Adrenal gland (tissue), 12 donors: Measurements from ENCODE around the gene SGPL1. TPM values are rescaled to one million over a fixed set of nuclear protein-coding genes. Genes with fewer than 3 reads are reported as not detected.

Experiments used
- DNase-seq, 7 donors: peaks; one replicate each; pipeline ENCODE4 v3.0.0-alpha.2; 2019 to 2020
- H3K27ac ChIP-seq, 5 donors: fragments of 200-600 bp; sonication (generic) in 4 of 5; 1 replicate in 3 of 5; 2 replicates in 2 of 5; pipeline versions ENCODE4 v1.5.1 to v1.8.0; 2016 to 2020; ENCODE audit warnings: mild to moderate bottlenecking in 1 of 5
- H3K27me3 ChIP-seq: fragments of 200-600 bp; 2 replicates; pipeline ENCODE4 v1.8.0; 2021
- H3K36me3 ChIP-seq, 2 donors: fragments of 200-600 bp; replicated peaks in 1 of 2; 1 replicate in 1 of 2; 2 replicates in 1 of 2; pipeline versions ENCODE4 v1.5.1 to v1.8.0; 2018 to 2022
- H3K4me1 ChIP-seq, 2 donors: fragments of 200-600 bp; replicated peaks in 1 of 2; 1 replicate in 1 of 2; 2 replicates in 1 of 2; pipeline versions ENCODE4 v1.5.1 to v1.8.0; 2018 to 2021
- H3K4me3 ChIP-seq, 4 donors: fragments of 200-600 bp; sonication (generic) in 3 of 4; one replicate each; pipeline ENCODE4 v1.5.1; 2016 to 2018
- H3K9me3 ChIP-seq, 3 donors: fragments of 200-600 bp; sonication (generic) in 1 of 3; replicated peaks in 1 of 3; 1 replicate in 2 of 3; 2 replicates in 1 of 3; pipeline versions ENCODE4 v1.5.1 to v1.8.0; 2016 to 2021
- POLR2A ChIP-seq, 2 donors: fragments of 450-650 bp; IDR thresholded peaks; one replicate each; pipeline ENCODE4 v1.6.1; 2017; ENCODE audit warnings: antibody characterized with exemption in 2 of 2, mild to moderate bottlenecking in 2 of 2, moderate library complexity in 1 of 2
- WGBS, 4 donors: extraction: QIAGEN DNeasy Blood & Tissue Kit in 2 of 4; methylation state at CpG; one replicate each; pipeline versions ENCODE4 v1.1.5 to v1.1.7; 2013 to 2017; 5-methylcytosine and 5-hydroxymethylcytosine counted together
- intact Hi-C, 2 donors: fragments of 100-400 bp; cut with DNase I; formaldehyde crosslinking; loops; one replicate each; pipeline versions ENCODE4 v1.14.1 to v1.15.0; 2022 to 2023
- polyA plus RNA-seq, 3 donors: library from polyadenylated mRNA; stranded (reverse); fragments of 200-250 nt in 2 of 3; fragments of 350-450 nt in 1 of 3; fragmentation: Illumina TruSeq in 1 of 3; extraction: RNeasy Lipid Tissue Mini Kit (QIAGEN cat#74804) in 1 of 3; gene quantifications; one replicate each; pipeline ENCODE4 v1.2.3, GENCODE V29; 2013 to 2014
- total RNA-seq, 9 donors: library from RNA; depleted of rRNA in 4 of 9; stranded (reverse); fragments of >200 nt in 4 of 9; fragments of 120-200 nt in 1 of 9; fragmentation: NEBNext Ultra II Directional in 1 of 9; extraction: Animal tissue kit (Norgen Biotek cat#: 25700) in 1 of 9; gene quantifications; one replicate each; pipeline versions ENCODE4 v1.1.0 to v1.2.4, GENCODE V29; 2013 to 2023
- TF ChIP-seq, protein P1 (sequence below), 6 experiments: fragments of 450-650 bp in 4 of 6; fragments of 200-600 bp in 2 of 6; sonication (generic) in 1 of 6; IDR thresholded peaks; 1 replicate in 5 of 6; 2 replicates in 1 of 6; pipeline versions ENCODE4 v1.5.1 to v1.8.0; 2016 to 2021; ENCODE audit warnings: antibody characterized with exemption in 6 of 6, mild to moderate bottlenecking in 2 of 6, moderate library complexity in 1 of 6
- donor health status: healthy with polysubstance abuse.
- donor health status: Bipolar disorder and iron deficiency.
- donor health status: DM: yes; HTN: yes; CAD: no.
- donor health status: DM: no; HTN: no; CAD: no.
- donor health status: DM: no; HTN: no; CAD: no.
- donor health status: DM: yes; HTN: yes; CAD: no.

The SGPL1 gene
- total and polyA plus RNA-seq, 12 donors: 8.7 to 47.9 (median 33.2) TPM

DNA sequence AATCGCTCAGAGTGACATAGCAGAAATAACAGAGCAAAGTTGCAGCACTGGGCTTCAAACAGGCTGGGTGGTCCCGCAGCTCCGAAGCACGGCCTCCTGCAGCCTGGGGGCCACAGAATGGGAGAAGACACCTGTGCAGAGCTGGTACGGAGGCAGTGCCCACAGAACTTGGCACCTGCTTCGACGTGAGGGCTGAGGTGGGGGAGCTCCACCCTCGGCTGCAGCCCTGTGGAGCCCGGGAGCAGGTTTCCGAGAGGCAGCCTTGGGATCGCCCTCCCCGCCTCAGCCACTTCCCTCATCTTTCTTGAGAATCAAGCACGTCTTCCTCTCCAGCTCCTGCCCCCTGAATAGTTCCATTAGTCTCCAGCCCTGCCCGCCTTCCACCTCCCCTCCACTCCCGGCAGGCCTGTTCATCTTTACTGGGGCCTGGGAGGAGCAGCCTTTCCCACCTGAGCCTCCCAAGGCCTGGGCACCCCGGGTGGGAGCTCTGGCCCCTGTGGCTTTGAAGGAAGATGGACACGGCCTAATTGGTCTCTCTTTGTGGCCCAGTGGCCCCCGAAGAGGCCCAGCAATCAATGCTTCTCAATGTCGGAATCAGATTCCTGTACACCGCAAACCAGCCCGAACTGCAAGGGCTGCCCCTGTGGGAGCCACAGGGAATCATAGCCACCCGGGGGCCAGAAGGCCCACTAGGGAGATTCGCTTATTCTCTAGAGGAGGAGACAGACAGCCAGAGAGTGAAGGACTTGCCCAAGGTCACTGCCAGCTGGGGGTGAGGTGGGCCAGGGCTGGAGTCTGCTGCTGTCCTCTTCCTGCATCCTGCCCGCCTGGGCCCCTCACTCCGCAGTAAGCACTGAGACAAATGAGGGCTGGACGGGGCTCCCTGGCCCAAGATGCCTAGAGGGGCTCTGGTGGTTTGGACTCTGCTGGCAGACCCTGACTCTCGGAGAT, 89.6 kb downstream of the SGPL1 start:
- intact Hi-C loops: loop anchor here in 1 of 2 donors (2.0 kb wide), 1 partner anchor 379 kb away; no protein-coding TSS in a partner anchor
- no peak for DNase-seq
- Histone ChIP-seq H3K4me1 (no peaks in the 10 kb centered on the region), H3K36me3 (no peaks in the 10 kb centered on the region), H3K9me3 (no peaks in the 10 kb centered on the region), H3K4me3 (no peak overlapping the region), H3K27me3 (no peaks in the 10 kb centered on the region), H3K27ac (no peak overlapping the region)
- WGBS, 4 donors: 82 to 87% (median 85%) methylated on average over 25 to 27 of the region's 27 CpGs
- TF ChIP-seq, protein P1, sequence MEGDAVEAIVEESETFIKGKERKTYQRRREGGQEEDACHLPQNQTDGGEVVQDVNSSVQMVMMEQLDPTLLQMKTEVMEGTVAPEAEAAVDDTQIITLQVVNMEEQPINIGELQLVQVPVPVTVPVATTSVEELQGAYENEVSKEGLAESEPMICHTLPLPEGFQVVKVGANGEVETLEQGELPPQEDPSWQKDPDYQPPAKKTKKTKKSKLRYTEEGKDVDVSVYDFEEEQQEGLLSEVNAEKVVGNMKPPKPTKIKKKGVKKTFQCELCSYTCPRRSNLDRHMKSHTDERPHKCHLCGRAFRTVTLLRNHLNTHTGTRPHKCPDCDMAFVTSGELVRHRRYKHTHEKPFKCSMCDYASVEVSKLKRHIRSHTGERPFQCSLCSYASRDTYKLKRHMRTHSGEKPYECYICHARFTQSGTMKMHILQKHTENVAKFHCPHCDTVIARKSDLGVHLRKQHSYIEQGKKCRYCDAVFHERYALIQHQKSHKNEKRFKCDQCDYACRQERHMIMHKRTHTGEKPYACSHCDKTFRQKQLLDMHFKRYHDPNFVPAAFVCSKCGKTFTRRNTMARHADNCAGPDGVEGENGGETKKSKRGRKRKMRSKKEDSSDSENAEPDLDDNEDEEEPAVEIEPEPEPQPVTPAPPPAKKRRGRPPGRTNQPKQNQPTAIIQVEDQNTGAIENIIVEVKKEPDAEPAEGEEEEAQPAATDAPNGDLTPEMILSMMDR (IDR thresholded peaks at IDR 0.05): no peak
- no peak for TF ChIP-seq POLR2A (IDR thresholded peaks at IDR 0.05)

DNA sequence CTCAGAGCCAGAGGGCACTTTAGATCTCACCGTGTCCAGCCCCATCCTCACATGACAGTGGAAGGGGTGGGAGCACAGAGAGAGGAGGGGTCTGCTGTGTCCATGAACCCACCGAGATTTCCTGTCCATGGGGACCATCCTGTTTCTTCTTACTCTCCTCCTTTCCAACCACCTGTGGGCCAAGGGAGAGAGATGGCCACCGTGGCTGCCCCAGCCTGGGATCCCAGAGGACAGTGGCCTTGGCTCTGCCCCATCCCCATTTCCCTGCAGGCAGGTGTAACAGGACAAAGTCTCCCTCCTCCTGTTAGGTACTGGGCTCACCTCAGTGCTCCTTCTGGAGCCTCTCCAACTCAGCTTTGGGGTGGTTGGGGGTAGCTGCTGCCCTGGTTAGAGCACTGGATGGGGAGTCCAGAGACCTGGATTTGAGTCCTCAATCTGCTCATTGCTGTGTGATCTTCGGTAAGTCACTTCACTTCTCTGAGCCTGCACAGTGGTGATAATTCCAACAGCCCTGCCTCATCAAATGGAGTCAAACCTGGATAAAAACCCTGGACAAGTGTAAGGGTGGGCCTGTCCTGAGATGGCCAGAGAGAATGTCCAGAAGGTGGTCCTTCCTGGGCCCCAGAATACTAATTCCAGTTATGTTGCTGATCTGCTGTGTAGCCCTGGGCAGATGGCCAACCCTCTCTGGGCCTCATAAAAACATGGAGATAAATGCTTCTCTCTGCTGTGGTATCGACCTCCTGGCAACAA, 90.5 kb downstream of the SGPL1 start:
- H3K27ac ChIP-seq: no peak overlapping the region
- no peaks in the 10 kb centered on the region for H3K4me1 ChIP-seq
- H3K4me3 ChIP-seq: no peak overlapping the region
- no peak for TF ChIP-seq POLR2A (IDR thresholded peaks at IDR 0.05)
- TF ChIP-seq, protein P1 (IDR thresholded peaks at IDR 0.05): no peak
- H3K36me3 ChIP-seq: no peaks in the 10 kb centered on the region
- intact Hi-C loops: no loop called here
- DNase-seq: no peak
- 73 to 78% (median 76%) methylated on average over 4 to 5 of the region's 5 CpGs for WGBS, 4 donors
- H3K27me3 ChIP-seq: no peaks in the 10 kb centered on the region
- no peaks in the 10 kb centered on the region for H3K9me3 ChIP-seq

DNA sequence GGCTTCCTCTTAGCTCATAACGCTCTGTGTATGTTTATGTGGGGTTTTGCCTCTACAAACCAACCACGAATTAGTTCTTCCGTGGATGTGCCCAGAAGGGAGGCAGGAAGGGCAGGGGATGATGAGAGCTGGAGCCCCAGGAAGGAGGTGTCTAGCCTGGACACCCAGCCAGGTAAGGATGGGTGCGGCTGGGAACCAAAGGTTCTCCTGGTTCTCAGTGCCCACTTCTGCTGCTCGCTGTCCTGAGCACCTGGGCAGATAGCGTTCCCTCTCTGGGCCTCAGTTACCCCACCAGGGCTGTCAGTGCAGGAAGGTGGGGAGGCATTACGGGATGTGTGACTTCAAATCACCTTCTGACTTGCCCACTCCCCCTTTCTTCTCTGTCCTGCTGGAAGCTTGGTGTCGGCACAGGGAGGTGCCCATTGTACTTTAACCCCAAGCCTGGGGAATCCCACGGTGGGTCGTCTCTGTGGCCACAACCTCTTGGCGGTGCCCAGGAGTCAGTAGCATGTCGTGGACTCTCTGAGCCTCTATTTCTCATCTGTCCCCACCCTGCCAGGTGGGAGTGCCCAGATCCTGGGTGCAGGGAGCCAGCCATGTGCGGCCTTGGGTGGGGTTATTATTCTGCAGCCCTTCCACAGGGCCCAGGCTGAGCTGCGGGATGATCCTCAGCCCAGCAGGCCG, 91.3 kb downstream of the SGPL1 start:
- WGBS, 4 donors: 76 to 90% (median 88%) methylated on average over 12 to 15 of the region's 15 CpGs
- no peaks in the 10 kb centered on the region for H3K27me3 ChIP-seq
- TF ChIP-seq POLR2A (IDR thresholded peaks at IDR 0.05): no peak
- TF ChIP-seq, protein P1 (IDR thresholded peaks at IDR 0.05): no peak
- H3K9me3 ChIP-seq: no peaks in the 10 kb centered on the region
- no peak for DNase-seq
- intact Hi-C loops: no loop called here
- no peaks in the 10 kb centered on the region for H3K36me3 ChIP-seq
- no peak overlapping the region for H3K4me3 ChIP-seq
- no peaks in the 10 kb centered on the region for H3K4me1 ChIP-seq
- H3K27ac ChIP-seq: no peak overlapping the region
